ENCODE measurements around the gene NKD1.

The NKD1 gene

DNA sequence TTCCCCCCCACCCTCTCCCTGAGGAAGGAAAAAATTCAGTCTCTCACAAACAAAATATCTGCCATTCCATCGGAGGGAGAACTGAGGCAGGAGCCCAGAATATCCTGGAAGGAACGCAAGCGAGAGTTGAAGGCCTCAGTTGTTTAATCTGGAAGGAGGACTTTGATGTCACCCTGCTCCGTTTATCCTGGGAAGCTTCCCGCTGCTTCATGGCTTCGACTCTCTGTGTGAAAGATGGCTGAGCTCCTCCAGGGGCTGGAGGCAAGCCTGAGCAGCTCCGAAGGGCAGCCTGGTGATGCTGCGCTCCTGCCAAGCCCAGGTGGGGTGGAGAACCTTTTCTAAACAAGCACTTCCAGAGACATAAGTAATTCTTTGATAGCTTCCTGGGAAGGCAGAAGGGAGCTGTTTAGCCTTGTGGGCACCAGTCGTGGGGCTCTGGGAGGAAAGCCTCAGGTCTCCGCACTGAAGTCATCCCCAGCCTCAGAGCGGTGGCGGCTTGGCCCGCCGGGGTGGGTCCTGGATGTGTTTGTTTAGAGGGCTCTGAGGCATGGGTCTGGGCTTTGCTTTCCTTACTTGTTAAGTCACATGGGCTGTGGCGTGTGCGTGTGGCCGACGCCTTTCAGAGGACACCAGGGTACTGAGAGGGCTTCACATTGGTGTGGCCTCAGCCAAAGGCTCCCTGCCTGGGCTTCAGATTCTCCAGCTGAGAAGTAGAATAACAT, 7.9 kb downstream of the NKD1 start:
- Mint-ChIP-seq H3K27ac (no peak overlapping the region), H3K36me3 (peaks cover 5% of the 10 kb centered on the region), H3K27me3 (no peaks in the 10 kb centered on the region), H3K4me3 (no peak overlapping the region), H3K4me1 (no peaks in the 10 kb centered on the region), H3K9me3 (no peaks in the 10 kb centered on the region)
- ATAC-seq: no peak

DNA sequence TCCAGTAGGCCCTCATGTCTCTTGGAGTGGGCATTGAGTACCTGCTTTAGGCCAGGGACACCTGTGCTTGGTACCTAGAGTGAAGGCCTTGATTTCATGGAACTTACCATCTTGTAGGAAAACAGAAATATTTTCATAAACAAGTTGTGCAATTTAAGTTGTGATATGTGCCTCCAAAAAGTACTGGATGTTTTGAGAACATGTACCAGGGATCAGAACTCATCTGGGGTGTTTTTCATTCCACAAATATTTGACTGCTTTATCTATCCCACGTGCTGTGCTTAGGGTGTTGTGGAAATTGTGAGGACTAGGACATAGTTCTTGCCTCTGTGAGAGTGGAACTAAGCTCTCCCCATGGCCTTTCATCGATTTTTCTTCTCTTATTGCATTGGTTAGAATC, 8.8 kb downstream of the NKD1 start:
- Mint-ChIP-seq H3K9me3 (peaks cover 4% of the 10 kb centered on the region), H3K4me1 (no peaks in the 10 kb centered on the region), H3K4me3 (no peak overlapping the region), H3K27me3 (no peaks in the 10 kb centered on the region), H3K36me3 (peaks cover 11% of the 10 kb centered on the region), H3K27ac (no peak overlapping the region)
- ATAC-seq: no peak

- Mint-ChIP-seq H3K27ac (no peak overlapping the region), H3K9me3 (peaks cover 4% of the 10 kb centered on the region), H3K4me1 (no peaks in the 10 kb centered on the region), H3K27me3 (no peaks in the 10 kb centered on the region), H3K36me3 (peaks cover 11% of the 10 kb centered on the region), H3K4me3 (no peak overlapping the region)
- no peak for ATAC-seq
Observed at GRCh38 chr16:50558913-50559312, 10.7 kb downstream of the NKD1 start.

- H3K27me3 Mint-ChIP-seq: no peaks in the 10 kb centered on the region
- H3K4me1 Mint-ChIP-seq: no peaks in the 10 kb centered on the region
- H3K27ac Mint-ChIP-seq: no peak overlapping the region
- ATAC-seq: no peak
- H3K36me3 Mint-ChIP-seq: peaks cover 11% of the 10 kb centered on the region
- peaks cover 4% of the 10 kb centered on the region for H3K9me3 Mint-ChIP-seq
- H3K4me3 Mint-ChIP-seq: no peak overlapping the region
Observed at GRCh38 chr16:50559342-50559741, 11.1 kb downstream of the NKD1 start.

GRCh38 chr16:50559804-50560514, 11.8 kb downstream of the NKD1 start:
- H3K27ac Mint-ChIP-seq: no peak overlapping the region

DNA sequence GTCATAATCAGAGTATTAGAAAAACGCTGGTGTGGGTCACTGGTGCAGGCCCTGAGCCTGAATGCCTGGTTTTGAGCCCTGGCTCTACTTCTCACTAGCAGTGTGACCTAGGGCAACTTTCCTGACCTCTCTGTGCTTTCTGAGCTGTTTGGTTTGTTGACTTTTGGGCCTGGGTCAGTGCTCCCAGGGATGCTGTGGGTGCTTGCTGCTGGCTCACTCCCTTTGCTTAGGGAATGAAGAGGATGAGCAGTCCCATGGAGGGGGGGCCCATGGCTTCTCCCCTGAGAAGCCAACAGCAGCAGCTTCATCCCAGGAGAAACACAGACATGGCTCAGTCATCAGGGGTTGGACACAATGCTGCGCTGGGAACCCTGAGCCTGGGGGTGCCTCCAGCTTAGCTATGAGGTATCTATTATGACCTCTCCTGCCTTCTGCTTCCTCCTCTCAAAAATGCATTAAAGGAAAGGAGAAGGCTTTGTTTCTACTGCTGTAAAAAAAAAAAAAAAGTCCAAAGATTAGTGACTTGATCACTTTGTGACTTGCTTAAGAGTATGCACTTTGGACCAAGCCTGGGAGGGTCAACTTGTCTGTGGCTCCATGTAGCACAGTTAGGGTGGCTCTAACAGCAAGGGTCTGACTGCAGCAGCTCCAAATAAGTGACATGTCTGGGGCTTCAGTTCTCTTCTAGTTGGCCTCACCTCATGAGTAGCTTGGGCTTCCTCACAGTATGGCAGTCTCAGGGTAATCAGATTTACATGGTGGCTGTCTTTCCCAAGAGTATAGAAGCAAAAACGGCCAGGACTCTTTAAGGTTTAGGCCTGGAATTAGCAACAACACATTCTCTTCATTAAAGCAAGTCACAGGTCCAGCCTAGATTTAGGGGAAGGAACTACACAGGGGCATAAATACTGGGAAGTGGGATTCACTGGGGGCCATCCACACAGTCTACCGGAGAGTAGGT, 13.0 kb downstream of the NKD1 start:
- peaks cover 11% of the 10 kb centered on the region for H3K36me3 Mint-ChIP-seq

More at GRCh38 chr16:50559804-50560514, 11.8 kb downstream of the NKD1 start:
- H3K9me3 Mint-ChIP-seq: peaks cover 4% of the 10 kb centered on the region
- H3K27me3 Mint-ChIP-seq: no peaks in the 10 kb centered on the region
- no peak for ATAC-seq
- no peak overlapping the region for H3K4me3 Mint-ChIP-seq
- H3K36me3 Mint-ChIP-seq: peaks cover 11% of the 10 kb centered on the region
- H3K4me1 Mint-ChIP-seq: no peaks in the 10 kb centered on the region

DNA sequence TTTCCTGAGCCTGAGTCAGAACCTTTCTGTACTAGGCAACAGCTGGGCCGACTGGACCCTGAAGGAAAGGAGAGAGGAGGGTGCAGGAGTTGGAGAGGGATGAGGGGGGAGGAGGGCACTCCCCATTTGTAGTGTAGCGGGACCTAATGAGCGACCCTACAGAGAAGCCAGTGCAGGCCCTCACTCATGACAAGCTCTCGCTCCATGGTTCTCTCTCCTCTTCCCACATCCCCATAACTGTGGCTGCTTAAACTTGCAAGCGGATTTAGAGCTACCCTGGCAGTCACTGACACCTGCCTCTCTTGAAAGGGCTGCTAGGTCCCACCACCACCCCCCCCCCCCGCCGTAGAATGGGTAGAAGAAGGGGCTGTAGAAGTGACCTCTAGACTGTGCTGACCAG, 14.5 kb downstream of the NKD1 start:
- Mint-ChIP-seq H3K36me3 (peaks cover 11% of the 10 kb centered on the region), H3K27me3 (no peaks in the 10 kb centered on the region), H3K9me3 (peaks cover 4% of the 10 kb centered on the region), H3K27ac (no peak overlapping the region), H3K4me3 (no peak overlapping the region), H3K4me1 (no peaks in the 10 kb centered on the region)
- ATAC-seq: no peak

More for the DNA sequence above, 13.0 kb downstream of the NKD1 start:
- Mint-ChIP-seq H3K4me1 (no peaks in the 10 kb centered on the region), H3K9me3 (peaks cover 4% of the 10 kb centered on the region), H3K27ac (no peak overlapping the region), H3K4me3 (no peak overlapping the region), H3K27me3 (no peaks in the 10 kb centered on the region)
- no peak for ATAC-seq

- no peak overlapping the region for H3K27ac Mint-ChIP-seq
- H3K36me3 Mint-ChIP-seq: peaks cover 6% of the 10 kb centered on the region
- ATAC-seq: no peak
- H3K27me3 Mint-ChIP-seq: no peaks in the 10 kb centered on the region
- peaks cover 4% of the 10 kb centered on the region for H3K9me3 Mint-ChIP-seq
- H3K4me1 Mint-ChIP-seq: no peaks in the 10 kb centered on the region
- H3K4me3 Mint-ChIP-seq: no peak overlapping the region
Observed at GRCh38 chr16:50563989-50564388, 15.8 kb downstream of the NKD1 start.

GRCh38 chr16:50565428-50565827, 17.2 kb downstream of the NKD1 start:
- no peak for ATAC-seq
- H3K27me3 Mint-ChIP-seq: no peaks in the 10 kb centered on the region
- H3K27ac Mint-ChIP-seq: no peak overlapping the region
- H3K36me3 Mint-ChIP-seq: peaks cover 6% of the 10 kb centered on the region
- no peaks in the 10 kb centered on the region for H3K4me1 Mint-ChIP-seq
- H3K4me3 Mint-ChIP-seq: no peak overlapping the region
- peaks cover 4% of the 10 kb centered on the region for H3K9me3 Mint-ChIP-seq

DNA sequence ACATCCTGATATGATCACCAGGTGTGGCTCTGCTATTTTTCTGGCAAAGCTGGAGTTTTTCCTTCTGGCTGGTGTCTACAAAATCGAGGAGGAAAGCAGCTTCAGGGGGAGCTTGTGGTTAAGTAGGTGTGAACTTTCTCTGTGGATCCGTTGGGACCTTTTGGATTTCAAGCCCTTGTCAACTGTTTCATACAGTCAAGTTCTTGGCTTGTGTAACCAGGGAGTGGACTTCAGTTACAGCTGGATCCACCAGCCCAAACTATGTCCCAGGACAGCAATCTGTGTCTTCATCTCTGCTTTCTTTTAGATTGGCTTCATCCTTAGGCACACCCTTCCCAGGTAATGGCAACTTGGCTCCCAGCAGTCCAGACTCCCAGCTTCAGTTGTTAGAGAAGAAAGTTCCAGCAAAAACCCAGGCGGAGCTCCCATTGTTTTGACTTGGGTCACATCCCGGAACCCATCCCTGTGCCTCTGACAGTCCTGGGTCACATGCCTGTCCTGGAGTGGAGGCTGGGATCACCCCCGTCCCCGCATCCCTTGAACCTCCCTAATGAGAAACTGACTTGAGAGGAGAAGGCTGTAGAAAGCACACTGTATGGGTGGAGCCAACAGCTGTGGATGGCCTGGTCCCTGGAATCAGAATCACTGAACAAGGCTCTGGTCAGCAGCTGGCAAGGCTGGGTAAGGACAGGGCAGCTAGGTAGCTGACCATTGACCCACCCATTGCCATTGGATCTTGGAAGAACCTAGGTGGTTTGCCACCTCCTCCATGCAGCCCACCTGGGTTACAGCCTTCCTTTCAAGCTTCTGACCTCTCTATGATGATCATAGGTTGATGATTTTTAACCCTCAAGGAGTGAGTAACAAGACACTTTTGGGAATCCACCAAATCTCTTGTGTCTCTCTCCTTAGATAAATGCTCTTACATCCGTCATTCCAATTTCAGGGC, 18.1 kb downstream of the NKD1 start:
- H3K27me3 Mint-ChIP-seq: no peaks in the 10 kb centered on the region
- no peak overlapping the region for H3K27ac Mint-ChIP-seq
- peaks cover 6% of the 10 kb centered on the region for H3K36me3 Mint-ChIP-seq
- no peaks in the 10 kb centered on the region for H3K4me1 Mint-ChIP-seq
- peaks cover 4% of the 10 kb centered on the region for H3K9me3 Mint-ChIP-seq
- ATAC-seq: no peak
- H3K4me3 Mint-ChIP-seq: no peak overlapping the region

- H3K27ac Mint-ChIP-seq: no peak overlapping the region
Observed at GRCh38 chr16:50567651-50568050, 19.5 kb downstream of the NKD1 start.

DNA sequence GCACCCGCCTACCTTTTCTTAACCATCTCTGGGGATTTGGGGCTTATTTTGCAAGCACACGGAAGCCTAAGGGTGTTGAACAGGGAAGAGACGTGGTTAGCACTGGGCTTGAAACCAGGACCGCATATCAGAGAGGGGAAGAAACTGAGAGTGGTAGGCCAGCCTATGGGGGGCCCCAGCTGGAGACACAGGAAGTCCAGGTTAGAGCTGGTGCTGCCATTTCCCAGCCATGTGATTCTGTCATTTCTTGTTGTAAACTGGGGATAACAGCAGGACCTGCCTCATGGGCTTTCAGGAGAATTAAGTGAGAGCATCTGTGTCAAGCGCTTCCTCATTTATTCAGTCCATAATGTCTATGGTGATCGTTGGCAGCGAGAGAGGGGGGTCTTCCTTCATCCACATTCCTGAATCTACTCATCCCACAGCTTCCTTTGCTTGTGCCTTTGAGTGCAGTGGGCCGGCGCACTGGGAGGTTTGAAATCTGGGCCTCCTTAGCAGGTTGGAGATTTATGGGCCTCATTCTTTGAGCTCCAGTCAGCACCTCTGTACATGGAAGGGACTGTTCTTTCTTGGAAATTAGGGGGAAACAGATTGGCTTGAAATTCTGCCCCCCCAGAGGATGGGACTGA, 20.1 kb downstream of the NKD1 start:
- Mint-ChIP-seq H3K27ac (no peak overlapping the region), H3K36me3 (peaks cover 5% of the 10 kb centered on the region), H3K4me1 (no peaks in the 10 kb centered on the region), H3K9me3 (no peaks in the 10 kb centered on the region), H3K4me3 (no peak overlapping the region), H3K27me3 (no peaks in the 10 kb centered on the region)
- ATAC-seq: no peak

More at GRCh38 chr16:50567651-50568050, 19.5 kb downstream of the NKD1 start:
- Mint-ChIP-seq H3K4me3 (no peak overlapping the region), H3K27me3 (no peaks in the 10 kb centered on the region), H3K4me1 (no peaks in the 10 kb centered on the region), H3K9me3 (no peaks in the 10 kb centered on the region), H3K36me3 (peaks cover 5% of the 10 kb centered on the region)
- ATAC-seq: no peak

DNA sequence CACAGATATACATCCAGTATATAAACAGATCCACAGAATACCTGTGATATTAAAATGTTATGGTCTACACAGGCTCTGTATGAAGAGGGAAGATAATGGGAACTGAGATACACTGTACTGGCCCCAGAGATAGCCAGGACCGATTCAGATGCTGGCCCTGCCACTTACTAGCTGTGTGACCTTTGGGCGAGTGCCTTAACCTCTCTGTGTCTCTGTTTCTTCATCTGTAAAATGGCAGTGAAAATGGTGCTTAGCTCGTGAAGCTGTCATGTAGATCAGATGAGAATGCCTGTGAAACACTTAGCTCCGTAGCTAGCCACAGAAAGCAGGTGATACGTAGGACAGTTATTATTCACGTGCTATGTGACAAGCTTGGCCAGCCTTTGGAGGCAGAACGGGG, 22.2 kb downstream of the NKD1 start:
- Mint-ChIP-seq H3K27ac (no peak overlapping the region), H3K4me3 (no peak overlapping the region), H3K4me1 (no peaks in the 10 kb centered on the region), H3K9me3 (no peaks in the 10 kb centered on the region), H3K27me3 (no peaks in the 10 kb centered on the region), H3K36me3 (peaks cover 5% of the 10 kb centered on the region)
- no peak for ATAC-seq
